HG03159 (cell line): ENCODE measurements around the gene MRPL55.

ENCODE experiments used
- ATAC-seq: cut with Tn5 transposase; IDR thresholded peaks from one replicate; pipeline ENCODE4 v1.9.1; 2021; ENCODE audit warnings: mild to moderate bottlenecking, moderate library complexity; ENCODE audit not compliant: unreplicated experiment

Gene MRPL55

DNA sequence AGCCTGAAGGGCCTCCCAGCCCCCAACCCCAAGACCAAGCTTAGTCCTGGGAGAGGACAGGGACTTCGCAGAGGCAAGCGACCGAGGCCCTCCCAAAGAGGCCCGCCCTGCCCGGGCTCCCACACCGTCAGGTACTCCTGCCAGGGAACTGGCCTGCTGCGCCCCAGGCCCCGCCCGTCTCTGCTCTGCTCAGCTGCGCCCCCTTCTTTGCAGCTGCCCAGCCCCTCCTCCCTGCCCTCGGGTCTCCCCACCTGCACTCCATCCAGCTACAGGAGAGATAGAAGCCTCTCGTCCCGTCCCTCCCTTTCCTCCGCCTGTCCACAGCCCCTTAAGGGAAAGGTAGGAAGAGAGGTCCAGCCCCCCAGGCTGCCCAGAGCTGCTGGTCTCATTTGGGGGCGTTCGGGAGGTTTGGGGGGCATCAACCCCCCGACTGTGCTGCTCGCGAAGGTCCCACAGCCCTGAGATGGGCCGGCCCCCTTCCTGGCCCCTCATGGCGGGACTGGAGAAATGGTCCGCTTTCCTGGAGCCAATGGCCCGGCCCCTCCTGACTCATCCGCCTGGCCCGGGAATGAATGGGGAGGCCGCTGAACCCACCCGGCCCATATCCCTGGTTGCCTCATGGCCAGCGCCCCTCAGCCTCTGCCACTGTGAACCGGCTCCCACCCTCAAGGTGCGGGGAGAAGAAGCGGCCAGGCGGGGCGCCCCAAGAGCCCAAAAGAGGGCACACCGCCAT is 48.5 kb downstream of the MRPL55 start:
- no peak for ATAC-seq

DNA sequence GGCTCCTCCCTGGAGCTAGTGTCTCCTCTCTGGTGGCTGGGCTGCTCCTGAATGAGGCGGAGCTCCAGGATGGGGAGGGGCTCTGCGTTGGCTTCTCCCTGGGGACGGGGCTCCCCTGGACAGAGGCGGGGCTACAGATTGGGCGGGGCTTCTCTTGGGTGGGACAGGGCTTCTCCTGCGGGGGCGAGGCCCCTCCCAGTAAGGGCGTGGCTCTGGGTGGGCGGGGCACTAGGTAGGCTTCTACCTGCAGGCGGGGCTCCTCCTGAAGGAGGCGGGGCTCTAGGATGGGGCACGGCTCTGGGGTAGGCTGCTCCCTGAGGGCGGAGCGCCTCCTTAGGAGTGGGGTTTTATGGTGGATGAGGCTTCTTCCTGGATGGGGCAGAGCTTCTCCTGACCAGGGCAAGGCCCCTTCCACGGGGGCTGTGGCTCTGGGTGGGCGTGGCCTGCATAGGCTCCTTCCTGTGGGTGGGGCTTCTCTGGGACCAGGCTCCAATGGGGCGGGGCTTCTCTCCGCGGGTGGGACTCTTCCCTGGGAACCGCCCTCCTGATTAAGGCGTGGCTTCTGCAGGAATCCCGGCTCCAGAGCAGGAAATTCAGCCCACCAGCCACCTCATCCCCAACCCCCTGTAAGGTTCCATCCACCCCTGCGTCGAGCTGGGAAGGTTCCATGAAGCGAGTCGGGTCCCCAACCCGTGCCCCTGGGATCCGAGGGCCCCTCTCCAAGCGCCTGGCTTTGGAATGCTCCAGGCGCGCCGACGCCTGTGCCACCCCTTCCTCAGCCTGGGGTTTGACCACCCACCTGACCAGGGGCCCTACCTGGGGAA is 49.3 kb downstream of the MRPL55 start:
- no peak for ATAC-seq

DNA sequence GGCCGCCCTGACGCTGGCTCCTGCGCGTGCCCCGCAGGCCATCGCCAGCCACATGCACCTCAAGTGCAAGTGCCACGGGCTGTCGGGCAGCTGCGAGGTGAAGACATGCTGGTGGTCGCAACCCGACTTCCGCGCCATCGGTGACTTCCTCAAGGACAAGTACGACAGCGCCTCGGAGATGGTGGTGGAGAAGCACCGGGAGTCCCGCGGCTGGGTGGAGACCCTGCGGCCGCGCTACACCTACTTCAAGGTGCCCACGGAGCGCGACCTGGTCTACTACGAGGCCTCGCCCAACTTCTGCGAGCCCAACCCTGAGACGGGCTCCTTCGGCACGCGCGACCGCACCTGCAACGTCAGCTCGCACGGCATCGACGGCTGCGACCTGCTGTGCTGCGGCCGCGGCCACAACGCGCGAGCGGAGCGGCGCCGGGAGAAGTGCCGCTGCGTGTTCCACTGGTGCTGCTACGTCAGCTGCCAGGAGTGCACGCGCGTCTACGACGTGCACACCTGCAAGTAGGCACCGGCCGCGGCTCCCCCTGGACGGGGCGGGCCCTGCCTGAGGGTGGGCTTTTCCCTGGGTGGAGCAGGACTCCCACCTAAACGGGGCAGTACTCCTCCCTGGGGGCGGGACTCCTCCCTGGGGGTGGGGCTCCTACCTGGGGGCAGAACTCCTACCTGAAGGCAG is 50.0 kb downstream of the MRPL55 start:
- ATAC-seq, result no peak

DNA sequence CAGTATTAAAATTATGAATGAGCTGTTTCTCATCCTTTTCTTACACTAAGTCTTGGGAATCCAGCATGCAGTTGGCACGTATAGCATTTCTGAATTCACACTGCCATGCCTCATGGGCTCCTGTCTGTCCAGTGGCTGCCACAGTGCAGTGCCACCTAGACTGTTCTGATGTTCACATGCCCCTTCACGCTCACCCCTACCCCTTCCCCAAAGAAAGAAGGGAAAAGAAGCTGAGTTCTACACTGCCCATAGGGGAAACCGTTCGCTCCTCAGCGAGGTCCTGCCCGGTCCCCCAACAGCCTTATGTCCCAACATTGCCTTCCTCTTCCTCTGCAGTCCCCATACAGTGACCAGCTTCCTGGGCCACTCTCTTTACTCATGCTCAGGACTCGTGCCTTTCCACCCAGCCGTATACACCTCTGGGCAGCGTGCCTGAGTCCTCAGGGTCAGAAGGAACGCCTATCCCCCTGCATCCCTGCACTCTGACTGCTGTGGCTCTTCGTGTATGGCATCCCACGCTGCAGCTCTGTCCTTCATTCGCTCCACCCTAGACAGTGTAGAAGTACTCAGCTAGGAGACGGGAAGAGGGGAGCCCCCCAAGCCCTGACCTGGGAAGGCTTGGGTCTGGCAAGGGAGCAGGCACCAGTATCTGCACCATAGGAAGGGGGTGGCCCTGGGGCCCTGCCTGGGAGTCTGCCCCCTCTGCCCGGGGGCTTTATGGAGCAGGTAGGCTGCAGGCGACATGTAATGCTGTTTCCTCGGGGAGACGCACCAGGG is 50.7 kb downstream of the MRPL55 start:
- no peak for ATAC-seq
